H1 (cell line): ENCODE results near the gene OBSL1. TPM values are rescaled to one million over a fixed set of nuclear protein-coding genes. Genes with fewer than 3 reads are reported as not detected.
A peak's percentile ranks its signal among the peaks of the same experiment; 100 is the strongest.

Experiments
- CTCF ChIA-PET: fragments of 300-600 bp; sonication (Branson Sonifier 250); formaldehyde crosslinking; loops from one replicate; lab custom pipeline; 2021; ENCODE audit not compliant: partially characterized antibody; lab: Charles Lee
- POLR2A ChIA-PET: fragments of 300-600 bp; sonication (Branson Sonifier 250); formaldehyde crosslinking; loops from one replicate; lab custom pipeline; 2021; ENCODE audit warnings: inconsistent platforms; ENCODE audit not compliant: partially characterized antibody; lab: Charles Lee
- DNase-seq, 2 experiments: peaks; one replicate each; pipeline versions ENCODE4 v3.0.0 to v3.0.0-alpha.2; 2010 to 2022; ENCODE audit warnings: low spot score in 2 of 2, low read depth in 1 of 2, mixed read lengths in 1 of 2
- FAIRE-seq: peaks from 2 replicates; lab custom pipeline; 2011; peaks lifted over from hg19 to GRCh38; lab: Jason Lieb, UNC
- H2AFZ ChIP-seq: 2 replicates; pipeline ENCODE4 v1.8.1; 2012; ENCODE audit warnings: low read length, inconsistent platforms
- H2AK5ac ChIP-seq: 2 replicates; pipeline ENCODE4 v1.6.1; 2013; ENCODE audit warnings: low read depth, low read length
- H2BK120ac ChIP-seq: replicated peaks from 2 replicates; pipeline ENCODE3; 2013; ENCODE audit warnings: low read depth, low read length, inconsistent platforms
- H2BK12ac ChIP-seq: 2 replicates; pipeline ENCODE4 v1.6.1; 2013; ENCODE audit warnings: low read depth, low read length
- H2BK15ac ChIP-seq: 2 replicates; pipeline ENCODE4 v1.6.1; 2013; ENCODE audit warnings: low read length
- H2BK20ac ChIP-seq: 2 replicates; pipeline ENCODE4 v1.6.1; 2013; ENCODE audit warnings: low read length
- H2BK5ac ChIP-seq: 2 replicates; pipeline ENCODE4 v1.6.1; 2013; ENCODE audit warnings: low read depth, low read length
- H3K14ac ChIP-seq: 2 replicates; pipeline ENCODE4 v1.6.1; 2013; ENCODE audit warnings: inconsistent platforms; ENCODE audit not compliant: insufficient read length
- H3K18ac ChIP-seq: 2 replicates; pipeline ENCODE4 v1.6.1; 2013; ENCODE audit warnings: low read length; ENCODE audit errors: extremely low read depth
- H3K23ac ChIP-seq: 2 replicates; pipeline ENCODE4 v1.6.1; 2013; ENCODE audit warnings: inconsistent platforms; ENCODE audit not compliant: insufficient read length
- H3K23me2 ChIP-seq: 2 replicates; pipeline ENCODE4 v1.6.1; 2013; ENCODE audit warnings: low read depth, low read length
- H3K27ac ChIP-seq: 2 replicates; pipeline ENCODE4 v1.6.1; 2011; ENCODE audit warnings: low read depth, low read length, inconsistent platforms
- H3K27me3 ChIP-seq, 4 experiments: replicated peaks in 1 of 4; 1 replicate in 1 of 4; 2 replicates in 3 of 4; pipeline versions ENCODE4 v1.6.1 to v1.8.1; 2011 to 2013; ENCODE audit warnings: low read length in 3 of 4, mild to moderate bottlenecking in 3 of 4, inconsistent platforms in 2 of 4, mixed read lengths in 2 of 4, moderate library complexity in 1 of 4; ENCODE audit not compliant: control insufficient read depth in 3 of 4, insufficient read depth in 3 of 4; ENCODE audit errors: extremely low read depth in 1 of 4
- H3K36me3 ChIP-seq, 4 experiments: 2 replicates each; pipeline versions ENCODE4 v1.6.1 to v1.8.1; 2011 to 2013; ENCODE audit warnings: mild to moderate bottlenecking in 4 of 4, low read length in 3 of 4, moderate library complexity in 2 of 4, control low read depth in 1 of 4, inconsistent platforms in 1 of 4; ENCODE audit not compliant: insufficient read depth in 4 of 4, control insufficient read depth in 2 of 4
- H3K4ac ChIP-seq: replicated peaks from 2 replicates; pipeline ENCODE3; 2013; ENCODE audit warnings: low read length, low read depth, mixed read lengths, inconsistent platforms; ENCODE audit not compliant: insufficient read length
- H3K4me1 ChIP-seq, 4 experiments: replicated peaks in 1 of 4; 1 replicate in 1 of 4; 2 replicates in 3 of 4; pipeline versions ENCODE4 v1.6.1 to v1.8.1; 2011 to 2013; ENCODE audit warnings: low read length in 3 of 4, inconsistent platforms in 2 of 4, mixed read lengths in 1 of 4; ENCODE audit not compliant: insufficient read depth in 4 of 4, control insufficient read depth in 3 of 4
- H3K4me2 ChIP-seq, 2 experiments: 2 replicates each; pipeline versions ENCODE4 v1.6.1 to v1.8.1; 2011 to 2013; ENCODE audit warnings: low read depth in 2 of 2, low read length in 2 of 2, control low read depth in 1 of 2, inconsistent platforms in 1 of 2, mild to moderate bottlenecking in 1 of 2; ENCODE audit not compliant: insufficient read depth in 1 of 2
- H3K4me3 ChIP-seq, 4 experiments: fragments of 200-600, 300-600 bp in 1 of 4; sonication (generic), shearing (Covaris generic), sonication (Bioruptor Twin) in 1 of 4; 2 replicates each; pipeline versions ENCODE4 v1.5.1 to v1.8.1; 2011 to 2016; ENCODE audit warnings: low read length in 4 of 4, low read depth in 3 of 4, control low read depth in 2 of 4, inconsistent platforms in 2 of 4, mild to moderate bottlenecking in 2 of 4, mixed read lengths in 1 of 4, moderate library complexity in 1 of 4; ENCODE audit not compliant: insufficient read depth in 2 of 4; ENCODE audit errors: extremely low read depth in 1 of 4
- H3K56ac ChIP-seq: replicated peaks from 2 replicates; pipeline ENCODE3; 2013; ENCODE audit warnings: low read depth, mild to moderate bottlenecking, mixed read lengths, low read length, inconsistent platforms; ENCODE audit not compliant: insufficient read length
- H3K79me1 ChIP-seq: 2 replicates; pipeline ENCODE4 v1.6.1; 2013; ENCODE audit warnings: low read depth, low read length, control low read depth
- H3K79me2 ChIP-seq, 2 experiments: 2 replicates each; pipeline versions ENCODE4 v1.6.1 to v1.8.1; 2012 to 2013; ENCODE audit warnings: low read length in 2 of 2, mild to moderate bottlenecking in 2 of 2, inconsistent platforms in 1 of 2; ENCODE audit not compliant: insufficient read depth in 2 of 2, control insufficient read depth in 1 of 2
- H3K9ac ChIP-seq, 4 experiments: replicated peaks in 1 of 4; 1 replicate in 1 of 4; 2 replicates in 3 of 4; pipeline versions ENCODE4 v1.6.1 to v1.8.1; 2011 to 2013; ENCODE audit warnings: low read depth in 3 of 4, low read length in 3 of 4, control low read depth in 2 of 4, mild to moderate bottlenecking in 2 of 4, moderate library complexity in 2 of 4, inconsistent platforms in 1 of 4; ENCODE audit errors: extremely low read depth in 1 of 4
- H3K9me3 ChIP-seq, 2 experiments: 2 replicates each; pipeline versions ENCODE4 v1.6.1 to v1.8.1; 2012 to 2013; ENCODE audit warnings: mild to moderate bottlenecking in 2 of 2, moderate library complexity in 2 of 2, control low read depth in 1 of 2, inconsistent platforms in 1 of 2, low read depth in 1 of 2, low read length in 1 of 2, mixed read lengths in 1 of 2; ENCODE audit not compliant: insufficient read depth in 2 of 2
- H4K20me1 ChIP-seq, 2 experiments: replicated peaks in 1 of 2; 2 replicates each; pipeline versions ENCODE3 to v1.8.1; 2011 to 2013; ENCODE audit warnings: inconsistent platforms in 2 of 2, low read length in 2 of 2, mild to moderate bottlenecking in 1 of 2; ENCODE audit not compliant: insufficient read depth in 2 of 2, control insufficient read depth in 1 of 2
- H4K5ac ChIP-seq: 2 replicates; pipeline ENCODE4 v1.6.1; 2013; ENCODE audit warnings: low read length, low read depth, mixed read lengths, inconsistent platforms; ENCODE audit not compliant: insufficient read length
- H4K8ac ChIP-seq: 2 replicates; pipeline ENCODE4 v1.8.0; 2013; ENCODE audit warnings: mild to moderate bottlenecking, moderate library complexity, low read length, inconsistent platforms; ENCODE audit not compliant: insufficient read depth; ENCODE audit errors: extremely low read depth
- H4K91ac ChIP-seq: replicated peaks from 2 replicates; pipeline ENCODE3; 2013; ENCODE audit warnings: low read length, mixed read lengths, inconsistent platforms; ENCODE audit not compliant: insufficient read length
- ATF3 ChIP-seq: IDR thresholded peaks from 2 replicates; pipeline ENCODE4 v1.6.1; 2011; ENCODE audit warnings: low read depth, mild to moderate bottlenecking, low read length; ENCODE audit not compliant: insufficient read depth
- EZH2 ChIP-seq: fragments of 200-600 bp; sonication (generic); IDR thresholded peaks from 2 replicates; pipeline ENCODE4 v1.7.1; 2012; ENCODE audit warnings: low read depth, mild to moderate bottlenecking, moderate library complexity, low read length, inconsistent platforms; ENCODE audit not compliant: severe bottlenecking
- WGBS, 2 experiments: shearing (Covaris generic) in 1 of 2; methylation state at CpG; one replicate each; pipeline versions ENCODE4 v1.1.6 to v1.1.7; 2013 to 2015; ENCODE audit warnings: low lambda C conversion rate in 2 of 2, mixed read lengths in 2 of 2, inconsistent platforms in 1 of 2, low coverage in 1 of 2, missing lambda C conversion rate in 1 of 2; ENCODE audit not compliant: insufficient replicate concordance in 2 of 2, insufficient coverage in 1 of 2, insufficient read length in 1 of 2; ENCODE audit errors: extremely low coverage in 1 of 2, missing lambda C conversion rate in 1 of 2; 5-methylcytosine and 5-hydroxymethylcytosine counted together
- polyA plus RNA-seq, 7 experiments: library from polyadenylated mRNA; depleted of rRNA in 3 of 7; stranded (reverse) in 5 of 7; unstranded in 2 of 7; fragments of >200 nt in 5 of 7; fragments of 200-250 nt in 2 of 7; gene quantifications; 1 replicate in 5 of 7; 2 replicates in 1 of 7; 4 replicates in 1 of 7; pipeline versions ENCODE4 v1.2.1 to v1.2.3, GENCODE V29; 2011 to 2013; ENCODE audit warnings: missing spikeins in 2 of 7, mixed read lengths in 2 of 7
- total RNA-seq: library from RNA; stranded (reverse); fragmentation: NEBNext Ultra II Directional; extraction: Animal tissue kit (Norgen Biotek cat#: 25700); gene quantifications from 2 replicates; pipeline ENCODE4 v1.2.1, GENCODE V29; 2021

Gene OBSL1
- total and polyA plus RNA-seq, 2 of the 8 experiments (the other 6 are each of a cell fraction or from before 2014, with no cell fraction given) = 116 to 127 TPM

GRCh38 chr2:219513787-219514186 is 57.6 kb downstream of the OBSL1 start:
- H2BK120ac ChIP-seq = no peak overlapping the region
- peaks cover 9% of the 10 kb centered on the region for H3K23me2 ChIP-seq
- WGBS, 2 experiments = 50% methylated on average over 4 of the region's 4 CpGs; no CpG with 5 or more reads in 1 of the 2 experiments
- H3K4ac ChIP-seq = no peak overlapping the region
- H4K5ac ChIP-seq = no peak overlapping the region
- H3K14ac ChIP-seq = no peak overlapping the region
- H2BK15ac ChIP-seq = peak overlapping the region; percentile 81; the same call in 1 of the 2 replicates
- H3K27me3 ChIP-seq = peaks cover 2 to 53% (median 46%) of the 10 kb centered on the region in 4 experiments
- H3K79me1 ChIP-seq = no peaks in the 10 kb centered on the region
- ChIA-PET CTCF (interaction anchor here (0.8 to 113.1 kb wide), 10 partner anchors 8 to 192 kb away, joined by 3 to 7248 read pairs (median 3); partner anchors contain the start of genes CHPF, DES, GMPPA and SPEG), POLR2A (interaction anchor here (11.0 kb wide), 1 partner anchor 22 kb away, joined by 216 read pairs; the partner anchor contains the start of gene GMPPA)
- peaks cover 4 to 48% (median 41%) of the 10 kb centered on the region in 4 experiments for H3K4me1 ChIP-seq
- peak overlapping the region; percentile 40 to 58; a peak in 3 of 4 replicates for H3K4me2 ChIP-seq
- peak overlapping the region in 3 of 4 experiments; percentile 7 to 22 (median 15); a peak in 2 of 8 replicates for H3K4me3 ChIP-seq
- H2BK12ac ChIP-seq = peak overlapping the region; percentile 31; the same call in 1 of the 2 replicates
- H3K23ac ChIP-seq = no peak overlapping the region
- no peak overlapping the region for H2AFZ ChIP-seq
- H4K8ac ChIP-seq = no peak overlapping the region
- no peak for FAIRE-seq
- H3K9ac ChIP-seq = no peak overlapping the region
- H3K36me3 ChIP-seq = no peaks in the 10 kb centered on the region
- H2AK5ac ChIP-seq = no peak overlapping the region
- H3K9me3 ChIP-seq = no peaks in the 10 kb centered on the region
- H2BK20ac ChIP-seq = no peak overlapping the region
- H2BK5ac ChIP-seq = no peak overlapping the region
- H4K20me1 ChIP-seq = peaks cover 2 to 5% of the 10 kb centered on the region in 2 experiments
- no peak for TF ChIP-seq ATF3
- TF ChIP-seq EZH2 = peak; percentile 7
- H3K18ac ChIP-seq = no peak overlapping the region
- no peak for DNase-seq
- H3K56ac ChIP-seq = no peak overlapping the region
- no peak overlapping the region for H3K27ac ChIP-seq
- no peaks in the 10 kb centered on the region for H3K79me2 ChIP-seq
- H4K91ac ChIP-seq = no peak overlapping the region
